ENCODE data around the gene ZNF200. TPM values are rescaled to one million over a fixed set of nuclear protein-coding genes. Genes with fewer than 3 reads are reported as not detected.
A peak's percentile ranks its signal among the peaks of the same experiment; 100 is the strongest.
"Not testable (repeated sequence)": the region's sequence is repeated elsewhere in the genome, so short reads cannot be mapped to it uniquely, and the experiment has no call there.

Gene ZNF200
- total RNA-seq, 1 experiment from 2014 or later: 11.3 TPM

GRCh38 chr16:3186946-3187690, 47.8 kb downstream of the ZNF200 start:
- ChIA-PET POLR2A (no interaction called here), CTCF (no interaction called here)
- Histone ChIP-seq H3K4me3 (ENCODE audit: low read depth, low read length) (no peak overlapping the region), H3K9me3 (no peaks in the 10 kb centered on the region), H3K36me3 (ENCODE audit: control insufficient read depth, insufficient read depth, low read length) (no peaks in the 10 kb centered on the region), H3K27me3 (replicated peaks; ENCODE audit: control insufficient read depth, insufficient read depth, low read length) (no peaks in the 10 kb centered on the region; the same call in 1 of the 2 replicates), H3K4me1 (no peaks in the 10 kb centered on the region)
- intact Hi-C loops (cut with micrococcal nuclease; ENCODE audit: unreplicated experiment): no loop called here
- no peaks in the 10 kb centered on the region for H3K4me1 Mint-ChIP-seq (ENCODE audit: low read depth, unreplicated experiment)
- no TSS peak for BruUV-seq (replicated peaks)
- H3K4me3 Mint-ChIP-seq (ENCODE audit: unreplicated experiment): no peak overlapping the region
- DNase-seq: no peak
- H3K27me3 Mint-ChIP-seq (ENCODE audit: insufficient read depth, unreplicated experiment): no peaks in the 10 kb centered on the region
- peaks cover 38% of the 10 kb centered on the region for H3K36me3 Mint-ChIP-seq (ENCODE audit: insufficient read depth, unreplicated experiment)
- TF ChIP-seq, protein P1, sequence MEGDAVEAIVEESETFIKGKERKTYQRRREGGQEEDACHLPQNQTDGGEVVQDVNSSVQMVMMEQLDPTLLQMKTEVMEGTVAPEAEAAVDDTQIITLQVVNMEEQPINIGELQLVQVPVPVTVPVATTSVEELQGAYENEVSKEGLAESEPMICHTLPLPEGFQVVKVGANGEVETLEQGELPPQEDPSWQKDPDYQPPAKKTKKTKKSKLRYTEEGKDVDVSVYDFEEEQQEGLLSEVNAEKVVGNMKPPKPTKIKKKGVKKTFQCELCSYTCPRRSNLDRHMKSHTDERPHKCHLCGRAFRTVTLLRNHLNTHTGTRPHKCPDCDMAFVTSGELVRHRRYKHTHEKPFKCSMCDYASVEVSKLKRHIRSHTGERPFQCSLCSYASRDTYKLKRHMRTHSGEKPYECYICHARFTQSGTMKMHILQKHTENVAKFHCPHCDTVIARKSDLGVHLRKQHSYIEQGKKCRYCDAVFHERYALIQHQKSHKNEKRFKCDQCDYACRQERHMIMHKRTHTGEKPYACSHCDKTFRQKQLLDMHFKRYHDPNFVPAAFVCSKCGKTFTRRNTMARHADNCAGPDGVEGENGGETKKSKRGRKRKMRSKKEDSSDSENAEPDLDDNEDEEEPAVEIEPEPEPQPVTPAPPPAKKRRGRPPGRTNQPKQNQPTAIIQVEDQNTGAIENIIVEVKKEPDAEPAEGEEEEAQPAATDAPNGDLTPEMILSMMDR (IDR thresholded peaks at IDR 0.05; ENCODE audit: insufficient read depth in 1 of 2, low read depth in 1 of 2, low read length in 1 of 2, severe bottlenecking in 1 of 2, unreplicated experiment in 1 of 2): no peak
- no peak overlapping the region for H3K27ac Mint-ChIP-seq (ENCODE audit: unreplicated experiment)
- peaks cover 13% of the 10 kb centered on the region for H3K9me3 Mint-ChIP-seq (ENCODE audit: unreplicated experiment)

GRCh38 chr16:3183445-3184139, 51.4 kb downstream of the ZNF200 start:
- intact Hi-C loops (cut with micrococcal nuclease; ENCODE audit: unreplicated experiment): no loop called here
- Mint-ChIP-seq H3K36me3 (ENCODE audit: insufficient read depth, unreplicated experiment) (peaks cover 16% of the 10 kb centered on the region), H3K27ac (ENCODE audit: unreplicated experiment) (no peak overlapping the region), H3K4me1 (ENCODE audit: low read depth, unreplicated experiment) (no peaks in the 10 kb centered on the region), H3K9me3 (ENCODE audit: unreplicated experiment) (peaks cover 13% of the 10 kb centered on the region), H3K27me3 (ENCODE audit: insufficient read depth, unreplicated experiment) (peaks cover 3% of the 10 kb centered on the region), H3K4me3 (ENCODE audit: unreplicated experiment) (no peak overlapping the region)
- ChIA-PET POLR2A (no interaction called here), CTCF (no interaction called here)
- Histone ChIP-seq H3K36me3 (ENCODE audit: control insufficient read depth, insufficient read depth, low read length) (no peaks in the 10 kb centered on the region), H3K27me3 (replicated peaks; ENCODE audit: control insufficient read depth, insufficient read depth, low read length) (no peaks in the 10 kb centered on the region), H3K4me3 (ENCODE audit: low read depth, low read length) (no peak overlapping the region), H3K9me3 (no peaks in the 10 kb centered on the region), H3K4me1 (no peaks in the 10 kb centered on the region)
- BruUV-seq (replicated peaks): no TSS peak
- no peak for DNase-seq
- TF ChIP-seq, protein P1 (IDR thresholded peaks at IDR 0.05; ENCODE audit: insufficient read depth in 1 of 2, low read depth in 1 of 2, low read length in 1 of 2, severe bottlenecking in 1 of 2, unreplicated experiment in 1 of 2): no peak

DNA sequence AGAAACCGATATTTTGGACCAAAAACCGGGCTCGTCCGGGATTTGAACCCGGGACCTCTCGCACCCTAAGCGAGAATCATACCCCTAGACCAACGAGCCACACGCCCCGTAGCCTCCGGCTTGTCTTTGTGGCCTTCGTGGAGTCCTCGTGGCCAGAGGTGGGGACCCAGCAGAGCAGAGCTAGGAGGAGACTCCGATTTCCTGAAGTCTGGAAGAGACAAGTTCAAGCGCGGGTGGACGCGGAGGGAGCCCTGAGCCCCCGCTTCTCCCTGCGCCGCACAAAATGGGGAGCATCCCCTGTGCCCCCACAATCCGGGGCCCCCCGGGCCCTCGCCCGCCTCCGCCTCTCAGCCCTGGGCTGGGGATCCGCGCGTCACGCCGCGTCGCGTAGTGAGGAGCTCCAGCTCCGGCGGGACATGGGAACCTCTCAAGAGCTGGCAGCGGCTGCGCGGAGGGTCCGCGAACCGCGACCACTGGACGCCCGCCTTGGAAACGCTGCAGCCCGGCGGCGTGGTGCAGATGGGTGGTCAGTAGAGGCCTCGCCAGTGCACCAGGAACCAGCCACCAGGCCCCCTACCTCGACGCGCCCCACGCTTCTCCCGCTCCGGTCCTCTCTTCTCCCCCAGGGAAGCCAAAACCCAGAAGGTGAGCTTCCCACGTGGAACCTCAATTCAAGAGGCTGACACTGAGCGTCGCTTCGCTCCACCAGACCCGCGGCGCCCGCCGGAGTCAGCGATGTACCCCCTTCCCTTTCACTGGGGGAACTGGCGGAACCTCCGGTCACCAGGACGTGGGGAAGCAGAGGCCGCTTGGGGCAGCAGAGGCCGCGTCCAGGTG, 52.1 kb downstream of the ZNF200 start:
- Histone ChIP-seq H3K4me1 (no peaks in the 10 kb centered on the region), H3K9me3 (no peaks in the 10 kb centered on the region), H3K27me3 (replicated peaks; ENCODE audit: control insufficient read depth, insufficient read depth, low read length) (no peaks in the 10 kb centered on the region), H3K4me3 (ENCODE audit: low read depth, low read length) (no peak overlapping the region), H3K36me3 (ENCODE audit: control insufficient read depth, insufficient read depth, low read length) (no peaks in the 10 kb centered on the region)
- intact Hi-C loops (cut with micrococcal nuclease; ENCODE audit: unreplicated experiment): no loop called here
- no TSS peak for BruUV-seq (replicated peaks)
- H3K4me3 Mint-ChIP-seq (ENCODE audit: unreplicated experiment): peak overlapping the region; percentile 45
- no peak overlapping the region for H3K27ac Mint-ChIP-seq (ENCODE audit: unreplicated experiment)
- peaks cover 3% of the 10 kb centered on the region for H3K27me3 Mint-ChIP-seq (ENCODE audit: insufficient read depth, unreplicated experiment)
- TF ChIP-seq, protein P1 (IDR thresholded peaks at IDR 0.05; ENCODE audit: insufficient read depth in 1 of 2, low read depth in 1 of 2, low read length in 1 of 2, severe bottlenecking in 1 of 2, unreplicated experiment in 1 of 2): no peak
- ChIA-PET POLR2A (no interaction called here), CTCF (no interaction called here)
- H3K4me1 Mint-ChIP-seq (ENCODE audit: low read depth, unreplicated experiment): no peaks in the 10 kb centered on the region
- no peak for DNase-seq
- H3K9me3 Mint-ChIP-seq (ENCODE audit: unreplicated experiment): peaks cover 13% of the 10 kb centered on the region
- H3K36me3 Mint-ChIP-seq (ENCODE audit: insufficient read depth, unreplicated experiment): peaks cover 16% of the 10 kb centered on the region

DNA sequence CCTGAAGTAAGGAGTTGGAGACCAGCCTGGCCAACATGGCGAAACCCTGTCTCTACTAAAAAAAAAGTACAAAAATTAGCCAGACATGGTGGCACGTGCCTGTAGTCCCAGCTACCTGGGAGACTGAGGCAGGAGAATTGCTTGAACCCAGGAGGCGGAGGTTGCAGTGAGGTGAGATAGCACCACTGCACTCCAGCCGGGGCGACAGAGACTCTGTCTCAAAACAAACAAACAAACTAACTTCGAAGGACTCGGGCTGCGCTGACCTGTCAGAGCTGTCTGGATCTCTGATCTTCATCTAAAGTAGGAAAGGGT, 52.7 kb downstream of the ZNF200 start:
- CTCF ChIA-PET; H3K27ac Mint-ChIP-seq (ENCODE audit: unreplicated experiment); BruUV-seq (replicated peaks); H3K27me3 ChIP-seq (replicated peaks; ENCODE audit: control insufficient read depth, insufficient read depth, low read length); H3K27me3 Mint-ChIP-seq (ENCODE audit: insufficient read depth, unreplicated experiment); H3K4me1 Mint-ChIP-seq (ENCODE audit: low read depth, unreplicated experiment); H3K4me3 ChIP-seq (ENCODE audit: low read depth, low read length); H3K4me1 ChIP-seq; intact Hi-C loops (cut with micrococcal nuclease; ENCODE audit: unreplicated experiment); H3K9me3 ChIP-seq; H3K36me3 ChIP-seq (ENCODE audit: control insufficient read depth, insufficient read depth, low read length); DNase-seq: not testable (repeated sequence)
- POLR2A ChIA-PET: interaction anchor here (0.6 kb wide), 1 partner anchor 48 kb away, joined by 4 read pairs; the partner anchor contains the start of gene ZNF213
- Mint-ChIP-seq H3K4me3 (ENCODE audit: unreplicated experiment) (peak overlapping the region; percentile 45), H3K36me3 (ENCODE audit: insufficient read depth, unreplicated experiment) (peaks cover 16% of the 10 kb centered on the region), H3K9me3 (ENCODE audit: unreplicated experiment) (peaks cover 13% of the 10 kb centered on the region)

Measured in Caco-2 (cell line).